ENCODE results near the gene SOS1. TPM values are rescaled to one million over a fixed set of nuclear protein-coding genes. Genes with fewer than 3 reads are reported as not detected.
A peak's percentile ranks its signal among the peaks of the same experiment; 100 is the strongest.

Gene SOS1
- total RNA-seq, 1 experiment from 2014 or later = 11.8 TPM

- DNase-seq (ENCODE audit: low read depth) = no peak
These were observed 93.4 kb downstream of the SOS1 start for GRCh38 chr2:39027421-39027820.

- DNase-seq (ENCODE audit: low read depth) = peak; percentile 26
These were observed 96.0 kb downstream of the SOS1 start for GRCh38 chr2:39024833-39025232.

GRCh38 chr2:39023649-39024048, 97.2 kb downstream of the SOS1 start:
- no peak for DNase-seq (ENCODE audit: low read depth)

GRCh38 chr2:39022642-39023235, 98.1 kb downstream of the SOS1 start:
- DNase-seq (ENCODE audit: low read depth) = no peak

- no peak for DNase-seq (ENCODE audit: low read depth)
These were observed 100.5 kb downstream of the SOS1 start for GRCh38 chr2:39020383-39020782.

- no peak for DNase-seq (ENCODE audit: low read depth)
These were observed 102.2 kb downstream of the SOS1 start for GRCh38 chr2:39018638-39019037.

GRCh38 chr2:39017334-39017733, 103.5 kb downstream of the SOS1 start:
- DNase-seq (ENCODE audit: low read depth) = no peak

- no peak for DNase-seq (ENCODE audit: low read depth)
These were observed 105.4 kb downstream of the SOS1 start for GRCh38 chr2:39015424-39015823.

- no peak for DNase-seq (ENCODE audit: low read depth)
These were observed 107.0 kb downstream of the SOS1 start for GRCh38 chr2:39013871-39014270.

- no peak for DNase-seq (ENCODE audit: low read depth)
These were observed 112.2 kb downstream of the SOS1 start for GRCh38 chr2:39008665-39009064.

- DNase-seq (ENCODE audit: low read depth) = no peak
These were observed 112.9 kb downstream of the SOS1 start for GRCh38 chr2:39007875-39008504.

- DNase-seq (ENCODE audit: low read depth) = no peak
These were observed 120.3 kb downstream of the SOS1 start for GRCh38 chr2:39000552-39000951.

GRCh38 chr2:38997781-38998180, 123.1 kb downstream of the SOS1 start:
- DNase-seq (ENCODE audit: low read depth) = peak; percentile 62

GRCh38 chr2:38991899-38992298, 129.0 kb downstream of the SOS1 start:
- DNase-seq (ENCODE audit: low read depth) = no peak

GRCh38 chr2:38988716-38989115, 132.1 kb downstream of the SOS1 start:
- DNase-seq (ENCODE audit: low read depth) = no peak

GRCh38 chr2:38982498-38982897, 138.4 kb downstream of the SOS1 start:
- DNase-seq (ENCODE audit: low read depth) = no peak

GRCh38 chr2:38981670-38982357, 139.0 kb downstream of the SOS1 start:
- DNase-seq (ENCODE audit: low read depth) = no peak

- DNase-seq (ENCODE audit: low read depth) = no peak
These were observed 139.7 kb downstream of the SOS1 start for GRCh38 chr2:38981003-38981669.

- DNase-seq (ENCODE audit: low read depth) = no peak
These were observed 141.9 kb downstream of the SOS1 start for GRCh38 chr2:38978908-38979307.

- no peak for DNase-seq (ENCODE audit: low read depth)
These were observed 142.5 kb downstream of the SOS1 start for GRCh38 chr2:38978296-38978903.

- DNase-seq (ENCODE audit: low read depth) = no peak
These were observed 143.8 kb downstream of the SOS1 start for GRCh38 chr2:38977047-38977446.

- no peak for DNase-seq (ENCODE audit: low read depth)
These were observed 145.8 kb downstream of the SOS1 start for GRCh38 chr2:38975042-38975441.

Measured in M059J (cell line).